GM18526 (cell line): ENCODE measurements around the gene ZNF738.

Source experiments
- POLR2A ChIP-seq: IDR thresholded peaks from 3 replicates; pipeline ENCODE4 v1.6.1; 2011; ENCODE audit not compliant: insufficient read length; ENCODE audit errors: extremely low read depth

The ZNF738 gene

GRCh38 chr19:21358768-21359451 is at the start of gene ZNF738:
Gene ZNF738 (plus strand): TSS chr19:21359000. CDS start chr19:21359141, 141 bp downstream.
- TF ChIP-seq POLR2A = peak; percentile 59

GRCh38 chr19:21314676-21315075 is 44.1 kb upstream of the ZNF738 start:
- no peak for TF ChIP-seq POLR2A

DNA sequence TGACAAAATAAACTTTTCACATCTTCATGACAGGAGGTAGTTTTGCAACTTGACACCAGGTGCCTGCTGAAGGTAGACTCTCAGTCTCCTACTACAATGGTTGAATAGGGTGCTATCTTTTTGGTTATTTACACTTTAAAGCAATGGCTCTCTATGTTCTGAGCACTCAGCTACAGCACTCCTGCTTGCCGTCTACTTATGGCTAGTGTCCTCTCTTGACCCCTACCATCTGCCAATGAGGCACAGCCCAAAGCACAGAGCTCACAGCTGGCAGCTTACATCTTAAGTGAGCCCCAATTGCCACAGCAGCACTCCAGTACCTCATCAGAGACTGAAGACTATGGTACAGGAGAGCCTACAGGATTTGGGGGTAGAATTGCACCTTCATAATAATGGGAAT is 41.0 kb upstream of the ZNF738 start:
- no peak for TF ChIP-seq POLR2A

DNA sequence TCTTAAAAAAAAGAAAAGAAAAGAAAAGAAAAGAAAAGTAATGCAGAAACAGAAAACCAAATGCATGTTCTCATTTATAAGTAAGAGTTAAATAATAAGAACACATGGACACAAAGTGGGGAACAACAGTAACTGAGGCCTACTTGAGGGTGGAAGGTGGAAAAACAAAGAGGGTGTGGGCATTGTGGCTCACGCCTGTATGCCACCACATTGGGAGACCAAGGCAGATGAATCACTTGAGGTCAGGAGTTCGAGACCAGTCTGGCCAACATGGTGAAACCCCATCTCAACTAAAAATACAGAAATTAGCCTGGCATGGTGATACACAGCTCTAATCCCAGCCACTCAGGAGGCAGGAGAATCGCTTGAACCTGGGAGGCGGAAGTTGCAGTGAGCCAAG is 37.7 kb upstream of the ZNF738 start:
- no peak for TF ChIP-seq POLR2A

DNA sequence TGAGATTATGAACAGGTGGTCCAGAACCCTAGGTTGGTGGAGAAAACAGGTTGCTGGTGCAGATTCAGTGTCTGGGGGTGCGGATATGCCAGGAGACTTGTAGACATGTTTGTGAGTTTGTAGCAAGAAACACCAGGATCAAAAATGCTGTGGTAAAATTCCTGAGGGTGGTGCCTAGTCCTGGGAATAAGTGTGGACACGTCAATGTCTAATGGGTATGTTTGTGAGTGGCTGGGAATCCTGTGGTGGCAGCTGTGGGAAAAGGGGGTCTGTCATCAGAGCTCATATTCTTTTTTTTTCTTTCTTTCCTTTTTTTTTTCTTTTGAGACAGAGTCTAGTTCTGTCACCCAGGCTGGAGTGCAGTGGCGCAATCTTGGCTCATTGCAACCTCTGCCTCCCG is 36.8 kb upstream of the ZNF738 start:
- no peak for TF ChIP-seq POLR2A

DNA sequence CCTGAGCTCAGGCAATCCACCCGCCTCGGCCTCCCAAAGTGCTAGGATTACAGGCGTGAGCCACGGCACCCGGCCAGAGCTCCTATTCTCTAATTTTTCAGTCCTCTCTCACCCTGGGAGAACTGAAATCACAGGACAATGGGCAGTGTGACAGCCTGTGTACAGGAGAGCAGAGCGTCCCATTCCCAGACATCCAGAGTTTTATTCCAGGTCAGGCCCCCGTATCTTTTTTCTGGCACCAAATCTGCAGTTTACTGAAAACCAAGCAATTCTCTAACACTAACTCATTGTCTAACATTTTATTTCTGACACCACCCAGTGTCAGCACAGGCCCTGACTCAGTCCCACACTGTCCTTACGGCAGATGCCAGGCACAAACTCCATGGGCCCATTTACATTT is 36.3 kb upstream of the ZNF738 start:
- no peak for TF ChIP-seq POLR2A

GRCh38 chr19:21323000-21323399 is 35.8 kb upstream of the ZNF738 start:
- no peak for TF ChIP-seq POLR2A

GRCh38 chr19:21326169-21326568 is 32.6 kb upstream of the ZNF738 start:
- no peak for TF ChIP-seq POLR2A

- no peak for TF ChIP-seq POLR2A
Measured at GRCh38 chr19:21328406-21328805, 30.4 kb upstream of the ZNF738 start.

- TF ChIP-seq POLR2A = peak; percentile 84
Measured at GRCh38 chr19:21328885-21329605, 29.8 kb upstream of the ZNF738 start, which contains the start of gene ZNF708. Gene ZNF708 (minus strand): TSS chr19:21329410. CDS start chr19:21329212, 198 bp downstream.

- no peak for TF ChIP-seq POLR2A
Measured at GRCh38 chr19:21335721-21336120, 23.1 kb upstream of the ZNF738 start.

GRCh38 chr19:21352830-21353229 is 6.0 kb upstream of the ZNF738 start:
- TF ChIP-seq POLR2A = no peak

DNA sequence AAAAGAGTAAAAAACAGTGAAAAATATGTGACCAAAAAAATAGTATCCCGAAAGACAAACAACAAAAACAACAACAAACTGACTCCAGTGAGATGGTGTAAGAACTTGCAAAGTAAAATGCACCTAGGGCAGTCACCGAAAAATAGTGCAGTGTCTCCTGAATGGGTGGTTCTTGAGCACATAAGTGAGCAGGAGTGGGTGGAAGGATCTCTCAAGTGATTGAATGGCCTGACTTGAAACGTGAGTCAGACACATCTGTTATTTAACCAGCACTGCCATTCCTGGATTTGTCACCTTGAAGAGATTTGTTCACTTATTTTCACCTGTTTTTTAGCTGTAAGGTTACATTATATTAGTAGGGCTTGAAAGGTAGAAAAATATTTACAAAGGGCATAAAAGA is 3.5 kb downstream of the ZNF738 start:
- no peak for TF ChIP-seq POLR2A

- no peak for TF ChIP-seq POLR2A
Measured at GRCh38 chr19:21383980-21384582, 25.3 kb downstream of the ZNF738 start.

DNA sequence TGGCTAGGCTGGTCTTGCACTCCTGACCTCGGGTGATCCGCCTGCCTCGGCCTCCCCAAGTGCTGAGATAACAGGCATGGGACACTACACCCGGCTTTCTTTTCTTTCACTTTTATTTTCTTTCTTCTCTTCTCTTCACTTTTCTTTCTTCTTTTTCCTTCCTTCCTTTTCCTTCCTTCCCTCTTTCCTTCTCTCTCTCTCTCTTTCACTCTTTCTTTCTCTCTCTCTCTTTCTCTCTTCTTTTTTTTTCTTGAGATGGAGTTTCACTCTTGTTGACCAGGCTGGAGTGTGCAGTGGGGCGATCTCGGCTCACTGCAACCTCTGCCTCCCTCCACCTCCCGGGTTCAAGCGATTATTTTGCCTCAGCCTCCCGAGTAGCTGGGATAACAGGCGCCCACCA is 37.3 kb downstream of the ZNF738 start:
- TF ChIP-seq POLR2A = no peak

DNA sequence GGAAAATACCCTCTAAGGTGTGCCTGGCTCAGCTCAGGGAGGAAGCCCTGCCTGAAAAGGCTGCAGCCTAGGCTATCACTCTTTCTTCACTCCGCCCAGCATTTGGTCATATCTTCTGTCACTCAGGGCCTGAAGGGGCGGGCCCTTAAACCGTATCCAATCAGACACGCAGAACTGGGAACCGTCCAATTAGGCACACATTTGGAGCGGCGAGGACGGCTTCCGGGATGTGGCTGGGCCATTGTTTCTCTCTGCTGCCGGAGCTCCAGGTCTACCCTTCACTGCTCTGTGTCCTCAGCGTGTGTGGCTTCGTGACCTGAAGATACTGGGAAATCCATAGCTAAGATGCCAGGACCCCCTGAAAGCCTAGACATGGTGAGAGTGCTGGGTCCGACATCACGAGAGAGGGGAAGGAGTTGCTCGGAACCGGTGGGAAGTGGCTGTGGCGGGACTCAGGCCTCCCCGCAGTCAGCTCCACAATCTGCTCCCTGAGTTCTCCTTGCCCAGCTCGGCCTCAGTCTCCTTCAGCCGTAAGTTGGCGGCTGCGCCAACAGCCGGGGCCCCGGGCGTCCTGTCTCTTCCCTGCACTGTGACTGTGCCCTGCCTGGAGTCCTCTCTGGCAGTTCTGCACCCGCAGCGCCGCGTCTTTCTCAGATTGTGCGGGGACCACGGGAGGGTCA is 38.2 kb downstream of the ZNF738 start, which contains the start of gene ZNF493:
TSS of gene ZNF493 (plus strand) at position 241 of the 680 bp plus-strand sequence. CDS start at position 346, 105 bp downstream.
- peak; percentile 75 for TF ChIP-seq POLR2A

DNA sequence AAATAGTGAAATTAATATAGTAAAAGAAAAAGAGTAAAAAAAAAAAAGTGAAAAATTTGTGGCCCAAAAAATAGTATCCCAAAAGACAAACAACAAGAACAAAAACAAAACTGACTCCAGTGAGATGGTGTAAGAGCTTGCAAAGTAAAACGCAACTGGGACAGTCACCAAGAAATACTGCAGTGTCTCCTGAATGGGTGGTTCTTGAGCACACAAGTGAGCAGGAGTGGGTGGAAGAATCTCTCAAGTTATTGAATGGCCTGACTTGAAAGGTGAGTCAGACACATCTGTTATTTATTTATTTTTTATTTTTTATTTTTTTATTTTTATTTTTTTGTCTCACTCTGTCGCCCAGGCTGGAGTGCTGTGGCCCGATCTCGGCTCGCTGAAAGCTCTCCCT is 40.1 kb downstream of the ZNF738 start:
- no peak for TF ChIP-seq POLR2A
